Heart right ventricle (tissue), 16 donors: ENCODE data around the gene MAPRE2. TPM values are rescaled to one million over a fixed set of nuclear protein-coding genes. Genes with fewer than 3 reads are reported as not detected.

Experiments used
- ATAC-seq, 8 donors: fragments of 200-7000 bp; cut with Tn5 transposase; one replicate each; pipeline ENCODE4 v1.9.1; 2020; ENCODE audit warnings: mild to moderate bottlenecking in 8 of 8, moderate library complexity in 8 of 8, moderate number of reproducible peaks in 1 of 8
- DNase-seq, 2 donors: peaks; one replicate each; pipeline ENCODE4 v3.0.0-alpha.2; 2020
- H3K27ac ChIP-seq, 10 donors: fragments of 200-600 bp; sonication (generic) in 2 of 10; one replicate each; pipeline versions ENCODE4 v1.5.0 to v1.8.0; 2020 to 2022; ENCODE audit warnings: mild to moderate bottlenecking in 3 of 10
- H3K27me3 ChIP-seq, 7 donors: fragments of 200-600 bp; one replicate each; pipeline ENCODE4 v1.8.0; 2021 to 2022; ENCODE audit warnings: mild to moderate bottlenecking in 2 of 7
- H3K36me3 ChIP-seq, 9 donors: fragments of 200-600 bp; sonication (generic) in 1 of 9; one replicate each; pipeline versions ENCODE4 v1.5.0 to v1.8.0; 2020 to 2022; ENCODE audit warnings: mild to moderate bottlenecking in 2 of 9
- H3K4me1 ChIP-seq, 9 donors: fragments of 200-600 bp; sonication (generic) in 1 of 9; one replicate each; pipeline versions ENCODE4 v1.5.0 to v1.8.0; 2020 to 2022; ENCODE audit warnings: mild to moderate bottlenecking in 4 of 9
- H3K4me3 ChIP-seq, 10 donors: fragments of 200-600 bp; sonication (generic) in 2 of 10; one replicate each; pipeline versions ENCODE4 v1.5.0 to v1.8.0; 2020 to 2022; ENCODE audit warnings: mild to moderate bottlenecking in 7 of 10, moderate library complexity in 2 of 10
- H3K9me3 ChIP-seq, 11 donors: fragments of 200-600 bp in 10 of 11; sonication (generic) in 2 of 11; one replicate each; pipeline versions ENCODE4 v1.5.0 to v1.8.0; 2013 to 2022; ENCODE audit warnings: mild to moderate bottlenecking in 2 of 11, control low read depth in 1 of 11, moderate library complexity in 1 of 11
- WGBS, 2 donors: extraction: QIAGEN DNeasy Blood & Tissue Kit; methylation state at CpG; one replicate each; pipeline ENCODE4 v1.1.7; 2013; ENCODE audit warnings: inconsistent platforms in 1 of 2; 5-methylcytosine and 5-hydroxymethylcytosine counted together
- intact Hi-C, 10 donors: fragments of 100-400 bp; cut with DNase I; formaldehyde crosslinking; loops; one replicate each; pipeline versions ENCODE4 v1.11.1 to v1.14.2; 2022
- polyA plus RNA-seq, 2 donors: library from polyadenylated mRNA; stranded (reverse); fragments of 200-250 nt; gene quantifications; one replicate each; pipeline ENCODE4 v1.2.3, GENCODE V29; 2013
- total RNA-seq, 10 donors: library from RNA; stranded (reverse); fragmentation: NEBNext Ultra II Directional in 3 of 10; extraction: Animal tissue kit (Norgen Biotek cat#: 25700) in 3 of 10; gene quantifications; one replicate each; pipeline versions ENCODE4 v1.2.1 to v1.2.4, GENCODE V29; 2021 to 2023
- TF ChIP-seq, protein P1 (sequence below), 9 donors: fragments of 200-600 bp; sonication (generic) in 2 of 9; IDR thresholded peaks; one replicate each; pipeline versions ENCODE4 v1.5.0 to v1.8.0; 2021 to 2022; ENCODE audit warnings: antibody characterized with exemption in 9 of 9, mild to moderate bottlenecking in 5 of 9, moderate library complexity in 1 of 9
- donor health status: Arrhythmogenic right ventricular cardiomyopathy.
- donor health status: ischemic (EF 13 %, LVEDD 7.1; RV severe dilation, severe dysfunction).
- donor health status: healthy with polysubstance abuse.
- donor health status: DM: no; HTN: yes; CAD: no.
- donor health status: DM: no; HTN: no; CAD: no.
- donor health status: ischemic (EF 25% LVEDD 6.9; RV normal size, moderate dysfunction).
- donor health status: ischemic (EF 25% LVEDD 5.7; RV mildly dilated, moderate dysfunction).
- donor health status: healthy.
- donor health status: DM: yes; HTN: yes; CAD: no.
- donor health status: Ischemic cardiomyopathy.
- donor health status: ischemic (EF 35%, LVEDD 5.7; RV mildly dilated, moderate dysfunction).
- donor health status: nonischemic (EF 11% LVEDD 7.7; RV severe dilation, severe dysfunction).
- donor health status: DM: yes; HTN: yes; CAD: no.
- donor health status: PGD.
- donor health status: ischemic (EF 29% LVEDD 5.4; RV normal size, mild dysfunction).
- donor health status: nonischemic (EF 23%, LVEDD 6.1; RV moderate dilation, normal function).

The MAPRE2 gene
- total and polyA plus RNA-seq, 12 donors: 31.7 to 211 (median 130) TPM

DNA sequence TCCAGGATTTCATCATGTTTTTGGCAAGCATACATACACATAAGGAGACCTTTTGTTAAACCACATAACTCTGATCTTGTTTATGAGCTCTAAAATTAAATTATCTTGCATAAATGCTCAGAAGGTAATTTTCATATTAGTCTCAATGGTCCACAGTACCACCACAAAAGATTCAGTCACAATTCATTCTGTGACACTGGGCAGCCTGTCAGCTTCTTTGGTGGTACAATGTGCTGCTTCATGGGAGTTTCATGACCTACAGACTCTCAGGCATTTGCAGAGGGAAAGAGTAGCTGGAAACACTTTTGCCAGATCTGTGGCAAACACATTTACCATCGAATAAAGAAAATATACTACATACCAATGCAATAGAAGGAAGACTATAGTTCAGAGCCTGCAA is 148.3 kb downstream of the MAPRE2 start:
- Histone ChIP-seq H3K4me3 (no peak overlapping the region), H3K36me3 (no peaks in the 10 kb centered on the region), H3K4me1 (no peaks in the 10 kb centered on the region), H3K27ac (no peak overlapping the region), H3K9me3 (no peaks in the 10 kb centered on the region), H3K27me3 (no peaks in the 10 kb centered on the region)
- ATAC-seq: no peak
- no peak for DNase-seq
- 65 to 87% methylated on average over 1 of the region's 1 CpG for WGBS, 2 donors
- intact Hi-C loops: loop anchor here in 1 of 10 donors (2.0 kb wide), 1 partner anchor 35 kb away; no protein-coding TSS in a partner anchor
- TF ChIP-seq, protein P1, sequence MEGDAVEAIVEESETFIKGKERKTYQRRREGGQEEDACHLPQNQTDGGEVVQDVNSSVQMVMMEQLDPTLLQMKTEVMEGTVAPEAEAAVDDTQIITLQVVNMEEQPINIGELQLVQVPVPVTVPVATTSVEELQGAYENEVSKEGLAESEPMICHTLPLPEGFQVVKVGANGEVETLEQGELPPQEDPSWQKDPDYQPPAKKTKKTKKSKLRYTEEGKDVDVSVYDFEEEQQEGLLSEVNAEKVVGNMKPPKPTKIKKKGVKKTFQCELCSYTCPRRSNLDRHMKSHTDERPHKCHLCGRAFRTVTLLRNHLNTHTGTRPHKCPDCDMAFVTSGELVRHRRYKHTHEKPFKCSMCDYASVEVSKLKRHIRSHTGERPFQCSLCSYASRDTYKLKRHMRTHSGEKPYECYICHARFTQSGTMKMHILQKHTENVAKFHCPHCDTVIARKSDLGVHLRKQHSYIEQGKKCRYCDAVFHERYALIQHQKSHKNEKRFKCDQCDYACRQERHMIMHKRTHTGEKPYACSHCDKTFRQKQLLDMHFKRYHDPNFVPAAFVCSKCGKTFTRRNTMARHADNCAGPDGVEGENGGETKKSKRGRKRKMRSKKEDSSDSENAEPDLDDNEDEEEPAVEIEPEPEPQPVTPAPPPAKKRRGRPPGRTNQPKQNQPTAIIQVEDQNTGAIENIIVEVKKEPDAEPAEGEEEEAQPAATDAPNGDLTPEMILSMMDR (IDR thresholded peaks at IDR 0.05): no peak

DNA sequence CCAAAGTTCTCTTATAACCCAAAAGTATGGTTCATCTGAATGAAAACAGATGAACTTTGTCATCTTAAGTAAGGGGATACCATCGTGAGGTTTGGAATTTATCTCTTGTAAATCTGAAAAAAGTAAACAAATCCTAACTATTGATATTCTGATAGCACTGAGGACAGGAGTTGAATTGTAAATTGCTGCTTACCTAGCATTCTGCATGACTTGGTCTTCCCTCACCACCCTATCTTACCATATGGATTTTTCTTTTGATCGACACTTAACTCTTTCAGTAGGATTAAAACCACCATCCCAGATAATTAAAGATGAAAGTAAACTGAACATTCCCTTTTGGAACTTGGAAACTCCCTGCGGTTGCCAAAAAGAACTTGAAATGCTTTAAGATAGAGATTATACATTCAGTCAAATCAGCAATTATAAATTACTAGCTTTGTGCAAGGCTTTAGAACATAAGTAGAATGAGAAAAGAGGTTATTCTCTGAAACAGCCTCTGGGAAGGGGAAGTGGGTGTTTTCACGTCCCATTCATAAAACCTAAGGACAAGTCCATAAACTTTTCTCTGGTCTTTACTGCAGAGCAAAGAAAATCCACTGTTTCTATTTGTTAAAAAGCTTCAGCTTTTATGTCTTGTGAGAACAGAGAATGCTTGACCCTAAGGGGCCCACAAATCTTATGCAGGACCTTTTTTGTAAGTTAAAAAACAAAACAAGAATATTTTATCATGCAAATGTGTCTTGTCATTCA is 149.9 kb downstream of the MAPRE2 start:
- DNase-seq: no peak
- no peak overlapping the region for H3K27ac ChIP-seq
- 80 to 81% methylated on average over 4 of the region's 4 CpGs for WGBS, 2 donors
- TF ChIP-seq, protein P1 (IDR thresholded peaks at IDR 0.05): no peak
- intact Hi-C loops: no loop called here
- no peak overlapping the region for H3K4me3 ChIP-seq
- no peaks in the 10 kb centered on the region for H3K4me1 ChIP-seq
- ATAC-seq: no peak
- no peaks in the 10 kb centered on the region for H3K27me3 ChIP-seq
- H3K36me3 ChIP-seq: no peaks in the 10 kb centered on the region
- no peaks in the 10 kb centered on the region for H3K9me3 ChIP-seq

DNA sequence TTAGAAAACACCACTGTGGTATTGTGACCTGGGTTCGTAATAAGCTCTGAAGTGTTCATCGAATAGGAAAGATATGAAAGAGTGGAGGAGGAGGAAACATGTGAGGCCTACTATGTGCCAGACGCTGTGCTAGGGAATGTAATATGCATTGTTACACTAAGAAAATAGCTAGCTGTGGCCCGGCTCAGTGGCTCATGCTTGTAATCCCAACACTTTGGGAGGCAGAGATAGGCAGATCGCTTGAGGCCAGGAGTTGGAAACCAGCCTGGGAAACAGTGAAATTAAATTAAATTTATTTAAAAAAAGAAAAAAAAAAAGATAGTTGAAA is 150.4 kb downstream of the MAPRE2 start:
- Histone ChIP-seq H3K4me3 (no peak overlapping the region), H3K36me3 (no peaks in the 10 kb centered on the region), H3K27ac (no peak overlapping the region), H3K4me1 (no peaks in the 10 kb centered on the region), H3K9me3 (no peaks in the 10 kb centered on the region), H3K27me3 (no peaks in the 10 kb centered on the region)
- DNase-seq (no peak), ATAC-seq (no peak)
- 80 to 84% methylated on average over 5 of the region's 5 CpGs for WGBS, 2 donors
- TF ChIP-seq, protein P1 (IDR thresholded peaks at IDR 0.05): no peak
- intact Hi-C loops: no loop called here

DNA sequence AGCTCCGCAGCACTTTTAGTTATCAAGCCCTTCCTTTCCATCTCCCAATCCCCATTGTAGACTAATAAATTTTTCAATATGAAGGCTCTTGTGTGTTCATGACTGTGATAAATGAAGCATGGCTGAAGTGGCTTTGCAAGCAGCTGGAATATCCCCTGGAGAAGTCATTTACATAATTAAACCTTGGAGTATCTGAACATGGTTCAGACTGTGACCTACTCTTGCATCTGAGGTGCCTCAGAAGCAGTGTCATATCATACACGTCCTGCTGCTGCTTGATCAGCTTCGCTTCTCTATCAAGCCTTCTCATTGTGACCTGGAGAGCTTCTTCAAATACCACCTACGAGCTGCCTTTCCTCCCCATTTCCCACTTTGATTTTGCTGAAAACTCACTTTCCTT is 151.2 kb downstream of the MAPRE2 start:
- Histone ChIP-seq H3K27me3 (no peaks in the 10 kb centered on the region), H3K9me3 (no peaks in the 10 kb centered on the region), H3K4me1 (no peaks in the 10 kb centered on the region), H3K27ac (no peak overlapping the region), H3K36me3 (no peaks in the 10 kb centered on the region), H3K4me3 (no peak overlapping the region)
- DNase-seq (no peak), ATAC-seq (no peak)
- WGBS, 2 donors: 93 to 94% methylated on average over 4 of the region's 4 CpGs
- intact Hi-C loops: no loop called here
- TF ChIP-seq, protein P1 (IDR thresholded peaks at IDR 0.05): no peak

Other genes with a start within 250 kb of the MAPRE2 start
- gene ZNF397, start 199.6 kb downstream of the MAPRE2 start, total RNA-seq: 10 to 100 TPM; 12.7 to 18.6 (median 14.6) TPM
- 10 to 100 TPM in 1 of 2 donors, 1 to 10 TPM in 1; 7.6 to 12.1 TPM for gene ZNF397, start 199.6 kb downstream of the MAPRE2 start, polyA plus RNA-seq
- 10 to 100 TPM; 11.6 to 16.4 (median 14.2) TPM for gene ZSCAN30, start 248.8 kb downstream of the MAPRE2 start, total RNA-seq
- 10 to 100 TPM in 1 of 2 donors, 1 to 10 TPM in 1; 3.8 to 31.5 TPM for gene ZSCAN30, start 248.8 kb downstream of the MAPRE2 start, polyA plus RNA-seq